H1 (cell line): ENCODE results near the gene CD164. TPM values are rescaled to one million over a fixed set of nuclear protein-coding genes. Genes with fewer than 3 reads are reported as not detected.

ENCODE experiments used
- CTCF ChIA-PET: fragments of 300-600 bp; sonication (Branson Sonifier 250); formaldehyde crosslinking; loops from one replicate; lab custom pipeline; 2021; ENCODE audit not compliant: partially characterized antibody; lab: Charles Lee
- POLR2A ChIA-PET: fragments of 300-600 bp; sonication (Branson Sonifier 250); formaldehyde crosslinking; loops from one replicate; lab custom pipeline; 2021; ENCODE audit warnings: inconsistent platforms; ENCODE audit not compliant: partially characterized antibody; lab: Charles Lee
- DNase-seq, 2 experiments: peaks; one replicate each; pipeline versions ENCODE4 v3.0.0 to v3.0.0-alpha.2; 2010 to 2022; ENCODE audit warnings: low spot score in 2 of 2, low read depth in 1 of 2, mixed read lengths in 1 of 2
- FAIRE-seq: peaks from 2 replicates; lab custom pipeline; 2011; peaks lifted over from hg19 to GRCh38; lab: Jason Lieb, UNC
- H2AFZ ChIP-seq: 2 replicates; pipeline ENCODE4 v1.8.1; 2012; ENCODE audit warnings: low read length, inconsistent platforms
- H2AK5ac ChIP-seq: 2 replicates; pipeline ENCODE4 v1.6.1; 2013; ENCODE audit warnings: low read depth, low read length
- H2BK120ac ChIP-seq: replicated peaks from 2 replicates; pipeline ENCODE3; 2013; ENCODE audit warnings: low read depth, low read length, inconsistent platforms
- H2BK12ac ChIP-seq: 2 replicates; pipeline ENCODE4 v1.6.1; 2013; ENCODE audit warnings: low read depth, low read length
- H2BK15ac ChIP-seq: 2 replicates; pipeline ENCODE4 v1.6.1; 2013; ENCODE audit warnings: low read length
- H2BK20ac ChIP-seq: 2 replicates; pipeline ENCODE4 v1.6.1; 2013; ENCODE audit warnings: low read length
- H2BK5ac ChIP-seq: 2 replicates; pipeline ENCODE4 v1.6.1; 2013; ENCODE audit warnings: low read depth, low read length
- H3K14ac ChIP-seq: 2 replicates; pipeline ENCODE4 v1.6.1; 2013; ENCODE audit warnings: inconsistent platforms; ENCODE audit not compliant: insufficient read length
- H3K18ac ChIP-seq: 2 replicates; pipeline ENCODE4 v1.6.1; 2013; ENCODE audit warnings: low read length; ENCODE audit errors: extremely low read depth
- H3K23ac ChIP-seq: 2 replicates; pipeline ENCODE4 v1.6.1; 2013; ENCODE audit warnings: inconsistent platforms; ENCODE audit not compliant: insufficient read length
- H3K23me2 ChIP-seq: 2 replicates; pipeline ENCODE4 v1.6.1; 2013; ENCODE audit warnings: low read depth, low read length
- H3K27ac ChIP-seq: 2 replicates; pipeline ENCODE4 v1.6.1; 2011; ENCODE audit warnings: low read depth, low read length, inconsistent platforms
- H3K27me3 ChIP-seq, 4 experiments: replicated peaks in 1 of 4; 1 replicate in 1 of 4; 2 replicates in 3 of 4; pipeline versions ENCODE4 v1.6.1 to v1.8.1; 2011 to 2013; ENCODE audit warnings: low read length in 3 of 4, mild to moderate bottlenecking in 3 of 4, inconsistent platforms in 2 of 4, mixed read lengths in 2 of 4, moderate library complexity in 1 of 4; ENCODE audit not compliant: control insufficient read depth in 3 of 4, insufficient read depth in 3 of 4; ENCODE audit errors: extremely low read depth in 1 of 4
- H3K36me3 ChIP-seq, 4 experiments: 2 replicates each; pipeline versions ENCODE4 v1.6.1 to v1.8.1; 2011 to 2013; ENCODE audit warnings: mild to moderate bottlenecking in 4 of 4, low read length in 3 of 4, moderate library complexity in 2 of 4, control low read depth in 1 of 4, inconsistent platforms in 1 of 4; ENCODE audit not compliant: insufficient read depth in 4 of 4, control insufficient read depth in 2 of 4
- H3K4ac ChIP-seq: replicated peaks from 2 replicates; pipeline ENCODE3; 2013; ENCODE audit warnings: low read length, low read depth, mixed read lengths, inconsistent platforms; ENCODE audit not compliant: insufficient read length
- H3K4me1 ChIP-seq, 4 experiments: replicated peaks in 1 of 4; 1 replicate in 1 of 4; 2 replicates in 3 of 4; pipeline versions ENCODE4 v1.6.1 to v1.8.1; 2011 to 2013; ENCODE audit warnings: low read length in 3 of 4, inconsistent platforms in 2 of 4, mixed read lengths in 1 of 4; ENCODE audit not compliant: insufficient read depth in 4 of 4, control insufficient read depth in 3 of 4
- H3K4me2 ChIP-seq, 2 experiments: 2 replicates each; pipeline versions ENCODE4 v1.6.1 to v1.8.1; 2011 to 2013; ENCODE audit warnings: low read depth in 2 of 2, low read length in 2 of 2, control low read depth in 1 of 2, inconsistent platforms in 1 of 2, mild to moderate bottlenecking in 1 of 2; ENCODE audit not compliant: insufficient read depth in 1 of 2
- H3K4me3 ChIP-seq, 4 experiments: fragments of 200-600, 300-600 bp in 1 of 4; sonication (generic), shearing (Covaris generic), sonication (Bioruptor Twin) in 1 of 4; 2 replicates each; pipeline versions ENCODE4 v1.5.1 to v1.8.1; 2011 to 2016; ENCODE audit warnings: low read length in 4 of 4, low read depth in 3 of 4, control low read depth in 2 of 4, inconsistent platforms in 2 of 4, mild to moderate bottlenecking in 2 of 4, mixed read lengths in 1 of 4, moderate library complexity in 1 of 4; ENCODE audit not compliant: insufficient read depth in 2 of 4; ENCODE audit errors: extremely low read depth in 1 of 4
- H3K56ac ChIP-seq: replicated peaks from 2 replicates; pipeline ENCODE3; 2013; ENCODE audit warnings: low read depth, mild to moderate bottlenecking, mixed read lengths, low read length, inconsistent platforms; ENCODE audit not compliant: insufficient read length
- H3K79me1 ChIP-seq: 2 replicates; pipeline ENCODE4 v1.6.1; 2013; ENCODE audit warnings: low read depth, low read length, control low read depth
- H3K79me2 ChIP-seq, 2 experiments: 2 replicates each; pipeline versions ENCODE4 v1.6.1 to v1.8.1; 2012 to 2013; ENCODE audit warnings: low read length in 2 of 2, mild to moderate bottlenecking in 2 of 2, inconsistent platforms in 1 of 2; ENCODE audit not compliant: insufficient read depth in 2 of 2, control insufficient read depth in 1 of 2
- H3K9ac ChIP-seq, 4 experiments: replicated peaks in 1 of 4; 1 replicate in 1 of 4; 2 replicates in 3 of 4; pipeline versions ENCODE4 v1.6.1 to v1.8.1; 2011 to 2013; ENCODE audit warnings: low read depth in 3 of 4, low read length in 3 of 4, control low read depth in 2 of 4, mild to moderate bottlenecking in 2 of 4, moderate library complexity in 2 of 4, inconsistent platforms in 1 of 4; ENCODE audit errors: extremely low read depth in 1 of 4
- H3K9me3 ChIP-seq, 2 experiments: 2 replicates each; pipeline versions ENCODE4 v1.6.1 to v1.8.1; 2012 to 2013; ENCODE audit warnings: mild to moderate bottlenecking in 2 of 2, moderate library complexity in 2 of 2, control low read depth in 1 of 2, inconsistent platforms in 1 of 2, low read depth in 1 of 2, low read length in 1 of 2, mixed read lengths in 1 of 2; ENCODE audit not compliant: insufficient read depth in 2 of 2
- H4K20me1 ChIP-seq, 2 experiments: replicated peaks in 1 of 2; 2 replicates each; pipeline versions ENCODE3 to v1.8.1; 2011 to 2013; ENCODE audit warnings: inconsistent platforms in 2 of 2, low read length in 2 of 2, mild to moderate bottlenecking in 1 of 2; ENCODE audit not compliant: insufficient read depth in 2 of 2, control insufficient read depth in 1 of 2
- H4K5ac ChIP-seq: 2 replicates; pipeline ENCODE4 v1.6.1; 2013; ENCODE audit warnings: low read length, low read depth, mixed read lengths, inconsistent platforms; ENCODE audit not compliant: insufficient read length
- H4K8ac ChIP-seq: 2 replicates; pipeline ENCODE4 v1.8.0; 2013; ENCODE audit warnings: mild to moderate bottlenecking, moderate library complexity, low read length, inconsistent platforms; ENCODE audit not compliant: insufficient read depth; ENCODE audit errors: extremely low read depth
- H4K91ac ChIP-seq: replicated peaks from 2 replicates; pipeline ENCODE3; 2013; ENCODE audit warnings: low read length, mixed read lengths, inconsistent platforms; ENCODE audit not compliant: insufficient read length
- ASH2L ChIP-seq: fragments of 200-600, 300-600 bp; sonication (generic); IDR thresholded peaks from one replicate; pipeline ENCODE4 v1.7.1; 2017; ENCODE audit warnings: low read length
- ATF3 ChIP-seq: IDR thresholded peaks from 2 replicates; pipeline ENCODE4 v1.6.1; 2011; ENCODE audit warnings: low read depth, mild to moderate bottlenecking, low read length; ENCODE audit not compliant: insufficient read depth
- CBX8 ChIP-seq: fragments of 300-800, 300-1000 bp; sonication (generic); IDR thresholded peaks from 2 replicates; pipeline ENCODE4 v1.7.1; 2016; ENCODE audit warnings: low read depth, low read length, borderline replicate concordance
- CHD2 ChIP-seq: IDR thresholded peaks from 2 replicates; pipeline ENCODE4 v1.6.1; 2012; ENCODE audit warnings: low read length, improper control_type of control experiment
- CREB1 ChIP-seq: IDR thresholded peaks from 2 replicates; pipeline ENCODE4 v1.6.1; 2012; ENCODE audit warnings: inconsistent platforms
- CTCF ChIP-seq, 3 experiments: IDR thresholded peaks; 1 replicate in 2 of 3; 2 replicates in 1 of 3; pipeline versions ENCODE4 v1.5.1 to v1.6.1; 2011; ENCODE audit warnings: low read length in 3 of 3, mild to moderate bottlenecking in 3 of 3, inconsistent platforms in 2 of 3, low read depth in 1 of 3, moderate library complexity in 1 of 3; ENCODE audit not compliant: insufficient read depth in 1 of 3; ENCODE audit errors: control extremely low read depth in 1 of 3
- EZH2 ChIP-seq: fragments of 200-600 bp; sonication (generic); IDR thresholded peaks from 2 replicates; pipeline ENCODE4 v1.7.1; 2012; ENCODE audit warnings: low read depth, mild to moderate bottlenecking, moderate library complexity, low read length, inconsistent platforms; ENCODE audit not compliant: severe bottlenecking
- KDM5A ChIP-seq: fragments of 200-600 bp; IDR thresholded peaks from 2 replicates; pipeline ENCODE4 v1.7.1; 2012; ENCODE audit warnings: mild to moderate bottlenecking, low read length, inconsistent platforms, mixed read lengths
- RFX5 ChIP-seq: IDR thresholded peaks from 2 replicates; pipeline ENCODE4 v1.6.1; 2011; ENCODE audit warnings: low read depth, low read length, improper control_type of control experiment, borderline replicate concordance
- SIX5 ChIP-seq: IDR thresholded peaks from 2 replicates; pipeline ENCODE4 v1.6.1; 2011; ENCODE audit warnings: mild to moderate bottlenecking, low read depth, low read length
- ZNF274 ChIP-seq: IDR thresholded peaks from 2 replicates; pipeline ENCODE4 v1.7.0; 2012; ENCODE audit warnings: low read length, borderline replicate concordance; ENCODE audit errors: extremely low read depth
- WGBS, 2 experiments: shearing (Covaris generic) in 1 of 2; methylation state at CpG; one replicate each; pipeline versions ENCODE4 v1.1.6 to v1.1.7; 2013 to 2015; ENCODE audit warnings: low lambda C conversion rate in 2 of 2, mixed read lengths in 2 of 2, inconsistent platforms in 1 of 2, low coverage in 1 of 2, missing lambda C conversion rate in 1 of 2; ENCODE audit not compliant: insufficient replicate concordance in 2 of 2, insufficient coverage in 1 of 2, insufficient read length in 1 of 2; ENCODE audit errors: extremely low coverage in 1 of 2, missing lambda C conversion rate in 1 of 2; 5-methylcytosine and 5-hydroxymethylcytosine counted together
- polyA plus RNA-seq, 7 experiments: library from polyadenylated mRNA; depleted of rRNA in 3 of 7; stranded (reverse) in 5 of 7; unstranded in 2 of 7; fragments of >200 nt in 5 of 7; fragments of 200-250 nt in 2 of 7; gene quantifications; 1 replicate in 5 of 7; 2 replicates in 1 of 7; 4 replicates in 1 of 7; pipeline versions ENCODE4 v1.2.1 to v1.2.3, GENCODE V29; 2011 to 2013; ENCODE audit warnings: missing spikeins in 2 of 7, mixed read lengths in 2 of 7
- total RNA-seq: library from RNA; stranded (reverse); fragmentation: NEBNext Ultra II Directional; extraction: Animal tissue kit (Norgen Biotek cat#: 25700); gene quantifications from 2 replicates; pipeline ENCODE4 v1.2.1, GENCODE V29; 2021

CD164 gene
- total and polyA plus RNA-seq, 2 of the 8 experiments (the other 6 are each of a cell fraction or from before 2014, with no cell fraction given): 69.3 to 94.3 TPM

GRCh38 chr6:109322825-109323224, 59.4 kb downstream of the CD164 start:
- Histone ChIP-seq H3K4me1 (no peaks in the 10 kb centered on the region), H2BK15ac (no peak overlapping the region), H3K36me3 (no peaks in the 10 kb centered on the region), H3K23me2 (no peaks in the 10 kb centered on the region), H3K79me2 (no peaks in the 10 kb centered on the region), H3K27ac (no peak overlapping the region), H3K9me3 (no peaks in the 10 kb centered on the region), H3K18ac (no peak overlapping the region), H4K91ac (no peak overlapping the region), H4K8ac (no peak overlapping the region), H3K23ac (no peak overlapping the region), H4K5ac (no peak overlapping the region), H3K4me2 (no peak overlapping the region), H2BK20ac (no peak overlapping the region), H2AK5ac (no peak overlapping the region), H3K4me3 (no peak overlapping the region), H4K20me1 (no peaks in the 10 kb centered on the region), H3K56ac (no peak overlapping the region), H3K9ac (no peak overlapping the region), H3K14ac (no peak overlapping the region), H2BK5ac (no peak overlapping the region), H2AFZ (peak overlapping the region; percentile 73; the same call in 1 of the 2 replicates), H2BK120ac (no peak overlapping the region), H3K27me3 (no peaks in the 10 kb centered on the region), H3K4ac (no peak overlapping the region), H2BK12ac (no peak overlapping the region), H3K79me1 (no peaks in the 10 kb centered on the region)
- POLR2A ChIA-PET: no interaction called here
- no peak for DNase-seq
- WGBS, 2 experiments: 92% methylated on average over 2 of the region's 2 CpGs; no CpG with 5 or more reads in 1 of the 2 experiments
- CTCF ChIA-PET: no interaction called here
- no peak for TF ChIP-seq KDM5A
- TF ChIP-seq CHD2: no peak
- no peak for TF ChIP-seq ZNF274
- TF ChIP-seq SIX5: no peak
- TF ChIP-seq RFX5: no peak
- TF ChIP-seq CBX8: no peak
- TF ChIP-seq CTCF (IDR thresholded peaks at IDR 0.05; ENCODE audit: control extremely low read depth in 1 of 3, insufficient read depth in 1 of 3, low read depth in 1 of 3, low read length in 3 of 3): no peak
- TF ChIP-seq EZH2: no peak
- TF ChIP-seq ATF3: no peak
- no peak for TF ChIP-seq CREB1
- TF ChIP-seq ASH2L: no peak
- FAIRE-seq: no peak
